Urothelium cell line (cell line): ENCODE results near the gene SLMAP.
"Not testable (repeated sequence)": the region's sequence is repeated elsewhere in the genome, so short reads cannot be mapped to it uniquely, and the experiment has no call there.

Source experiments
- DNase-seq: peaks from one replicate; pipeline ENCODE4 v3.0.0; 2011; ENCODE audit warnings: low spot score, mixed read lengths
- FAIRE-seq: peaks from 2 replicates; lab custom pipeline; 2011; peaks lifted over from hg19 to GRCh38; lab: Jason Lieb, UNC

Gene SLMAP

DNA sequence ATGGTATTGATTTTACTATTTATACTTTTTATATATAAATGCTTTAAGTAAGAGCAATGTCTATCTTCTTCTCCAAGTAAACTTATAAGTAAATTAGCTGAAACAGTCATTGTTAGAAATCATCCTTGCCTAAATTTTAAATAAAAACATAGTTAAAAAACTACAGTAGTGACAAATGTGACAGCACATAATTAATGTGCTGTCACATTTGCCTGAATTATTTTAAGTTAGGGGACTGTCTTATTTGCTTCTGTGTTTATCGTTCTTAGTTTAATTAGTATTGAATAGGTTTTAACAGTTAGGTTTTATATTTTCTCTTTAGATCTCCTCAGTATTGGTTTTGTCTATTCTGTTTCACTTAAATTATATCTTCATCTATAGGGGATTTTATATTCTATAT is 36.1 kb downstream of the SLMAP start:
- DNase-seq (no peak), FAIRE-seq (no peak)

DNA sequence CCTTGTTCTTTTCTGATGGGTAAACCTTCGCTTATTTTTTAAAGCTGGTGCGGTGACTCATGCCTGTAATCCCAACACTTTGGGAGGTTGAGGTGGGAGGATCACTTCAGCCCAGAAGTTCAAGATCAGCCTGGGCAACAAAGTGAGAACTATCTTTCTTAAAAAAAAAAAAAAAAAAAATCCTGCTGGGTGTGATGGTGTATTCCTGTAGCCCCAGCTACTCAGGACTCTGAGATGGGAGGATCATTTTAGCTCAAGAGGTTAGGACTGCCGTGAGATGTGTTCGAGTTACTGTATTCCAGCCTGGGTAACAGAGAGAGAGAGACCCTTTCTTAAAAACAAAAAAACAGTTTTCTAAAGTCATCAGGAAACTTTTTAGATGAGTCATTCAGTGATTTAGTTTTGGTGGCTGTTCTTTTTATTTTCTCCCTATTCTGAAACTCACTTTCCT is 37.7 kb downstream of the SLMAP start:
- FAIRE-seq (no peak), DNase-seq (no peak)

DNA sequence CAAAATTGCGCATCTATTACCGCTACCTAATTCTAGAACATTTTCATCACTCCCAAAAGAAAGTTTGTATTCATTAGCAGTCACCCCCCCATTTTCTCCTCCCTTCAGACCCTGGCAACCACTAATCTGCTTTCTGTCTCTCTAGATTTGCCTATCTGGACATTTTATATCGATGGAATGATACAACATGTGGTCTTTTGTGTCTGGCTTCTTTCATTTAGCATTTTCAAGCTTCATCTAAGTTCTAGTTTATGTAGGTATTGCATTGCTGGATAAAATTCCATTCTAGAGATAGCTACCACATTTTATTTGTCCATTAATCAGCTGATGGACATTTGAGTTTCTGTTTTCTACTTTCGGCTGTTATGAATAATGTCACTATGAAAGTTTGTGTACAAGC is 38.4 kb downstream of the SLMAP start:
- DNase-seq = no peak
- FAIRE-seq = no peak

DNA sequence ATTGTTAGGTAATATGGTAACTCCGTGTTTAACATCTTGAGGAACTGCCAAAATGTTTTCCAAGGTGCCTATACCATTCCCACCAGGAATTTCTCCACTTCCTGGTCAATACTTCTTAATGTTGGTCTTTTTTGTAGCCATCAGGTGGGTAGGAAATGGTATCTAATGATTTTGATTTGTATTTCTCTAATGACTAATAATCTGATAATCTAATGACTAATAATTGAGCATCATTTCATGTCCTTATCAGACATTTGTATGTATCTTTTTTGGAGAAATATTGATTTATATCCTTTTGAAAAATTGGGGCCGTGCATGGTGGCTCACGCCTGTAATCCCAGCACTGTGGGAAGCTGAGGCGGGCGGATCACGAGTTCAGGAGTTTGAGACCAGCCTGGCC is 38.8 kb downstream of the SLMAP start:
- no peak for FAIRE-seq
- DNase-seq = no peak

DNA sequence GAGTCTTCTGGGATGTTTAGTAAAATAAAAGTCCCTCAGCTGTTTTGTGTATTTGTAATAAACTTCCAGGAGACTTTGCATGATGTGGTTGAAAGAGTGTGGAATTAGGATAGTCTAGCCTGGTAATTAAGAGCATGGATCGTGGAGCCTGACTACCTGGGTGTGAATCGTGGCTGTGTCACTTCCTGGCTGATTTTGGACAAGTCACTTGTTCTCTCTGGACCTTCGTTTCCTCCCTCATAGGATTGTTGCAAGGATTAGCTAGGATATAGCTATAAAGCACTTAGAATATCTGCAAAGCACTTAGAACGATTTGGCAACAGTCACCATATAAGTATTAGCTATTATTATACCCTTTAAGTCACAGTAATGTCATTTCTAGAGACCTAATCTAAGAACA is 40.2 kb downstream of the SLMAP start:
- FAIRE-seq (no peak), DNase-seq (no peak)

DNA sequence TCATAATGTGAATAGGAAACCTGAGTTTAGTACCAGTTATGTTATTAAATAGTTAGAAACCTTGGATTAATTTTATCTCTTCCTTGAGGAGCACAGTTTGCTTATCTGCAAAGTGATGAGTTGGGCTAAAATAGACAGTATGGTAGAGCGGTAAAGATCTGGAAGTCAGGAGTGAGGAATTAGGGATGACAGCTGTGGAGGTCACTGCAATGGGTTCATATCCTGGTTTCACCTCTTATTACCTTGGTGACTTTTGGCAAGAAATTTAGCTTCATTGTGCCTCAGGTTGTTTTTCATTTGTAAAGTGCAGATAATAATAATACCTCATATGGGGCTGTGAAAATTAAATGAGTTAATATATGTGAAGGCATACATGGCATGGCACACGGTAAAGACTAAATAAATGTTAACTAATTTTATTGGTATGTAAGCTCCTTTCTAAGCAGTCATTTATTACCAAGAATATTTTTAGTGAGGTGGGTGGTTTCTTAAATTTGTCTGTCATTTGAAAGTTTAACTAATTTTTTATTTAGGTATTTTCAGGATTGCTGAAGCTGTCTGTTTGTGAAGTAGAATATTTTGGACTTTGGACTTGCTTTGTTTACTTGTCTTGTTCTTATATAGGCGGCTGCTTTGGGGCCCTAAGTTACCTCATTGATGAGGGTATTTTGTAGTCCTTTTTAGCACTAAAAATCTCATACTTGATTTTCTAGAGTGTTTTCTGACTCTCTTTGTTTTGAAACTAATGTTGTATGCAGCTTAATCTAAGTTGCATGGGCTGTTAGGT is 41.8 kb downstream of the SLMAP start:
- no peak for DNase-seq
- FAIRE-seq = no peak

DNA sequence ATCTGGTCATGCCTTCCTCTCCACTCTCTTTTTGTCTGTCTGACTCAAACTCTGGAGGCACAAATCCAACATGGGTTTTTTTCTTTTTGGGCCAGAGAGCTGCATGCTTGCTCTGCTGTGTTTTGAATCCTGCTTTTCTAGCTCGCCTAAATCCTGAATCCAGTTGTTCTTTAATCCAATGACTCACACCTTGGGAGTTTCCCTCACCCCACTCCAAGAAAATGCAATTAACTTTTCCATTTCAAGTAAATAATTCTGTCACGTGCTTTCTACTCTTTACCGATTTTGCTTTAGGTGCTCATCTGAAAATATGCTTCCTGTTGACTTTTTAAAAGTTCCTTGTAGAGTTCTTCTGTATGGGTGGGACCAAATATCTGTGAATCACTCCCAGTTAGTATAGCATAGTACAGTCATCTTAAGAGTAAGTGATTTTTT is 47.6 kb downstream of the SLMAP start:
- FAIRE-seq = no peak
- peak; percentile 57 for DNase-seq

DNA sequence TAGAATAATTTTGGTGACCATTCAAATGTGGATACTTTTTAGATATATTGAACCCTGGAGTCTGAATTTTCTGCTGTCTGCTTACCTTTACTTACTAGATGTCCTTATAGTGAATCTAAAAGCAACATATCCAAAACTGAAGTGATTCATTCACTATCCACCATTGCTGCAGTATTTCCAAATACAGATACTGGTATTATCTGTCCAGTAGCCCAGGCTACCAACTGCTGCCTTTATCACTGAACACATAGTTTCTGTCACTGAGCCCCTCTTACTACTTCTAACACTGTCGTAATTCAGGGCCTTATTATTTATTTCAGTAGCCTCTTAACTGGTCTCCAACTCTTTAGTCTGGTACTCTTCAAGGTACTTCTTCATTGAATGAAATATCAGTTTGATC is 49.2 kb downstream of the SLMAP start:
- FAIRE-seq (no peak), DNase-seq (no peak)

DNA sequence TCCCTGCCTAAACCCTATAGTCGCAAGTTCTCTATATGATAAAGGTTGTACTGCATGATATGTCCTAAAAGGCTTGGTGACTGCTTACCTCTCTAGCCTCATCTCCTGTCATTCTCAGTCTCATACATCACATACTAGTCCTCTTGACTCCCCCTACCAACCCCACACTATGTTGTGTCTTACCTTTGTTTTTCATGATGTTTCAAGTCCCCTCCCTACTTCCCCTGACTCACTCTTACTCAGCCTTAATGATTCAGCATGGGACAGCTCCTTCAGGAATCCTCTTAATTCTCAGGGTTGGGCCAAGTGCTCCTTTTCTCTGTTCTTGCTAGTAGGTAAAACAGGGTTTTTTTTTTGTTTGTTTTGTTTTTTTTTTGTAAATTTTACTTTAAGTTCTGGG is 49.6 kb downstream of the SLMAP start:
- FAIRE-seq = no peak

DNA sequence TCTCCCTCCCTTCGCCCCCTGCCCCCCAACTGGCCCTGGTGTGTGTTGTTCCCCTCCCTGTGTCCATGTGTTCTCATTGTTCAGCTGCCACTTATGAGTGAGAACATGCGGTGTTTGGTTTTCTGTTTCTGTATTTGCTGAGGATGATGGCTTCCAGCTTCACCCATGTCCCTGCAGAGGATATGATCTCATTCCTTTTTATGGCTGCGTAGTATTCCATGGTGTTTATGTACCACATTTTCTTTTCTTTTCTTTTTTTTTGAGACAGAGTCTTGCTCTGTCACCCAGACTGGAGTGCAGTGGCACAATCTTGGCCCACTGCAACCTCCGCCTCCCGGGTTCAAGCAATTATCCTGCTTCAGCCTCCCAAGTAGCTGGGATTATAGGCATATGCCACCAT is 50.1 kb downstream of the SLMAP start:
- not testable (repeated sequence) for DNase-seq, FAIRE-seq

More for the DNA sequence above, 49.6 kb downstream of the SLMAP start:
- peak; percentile 68 for DNase-seq

DNA sequence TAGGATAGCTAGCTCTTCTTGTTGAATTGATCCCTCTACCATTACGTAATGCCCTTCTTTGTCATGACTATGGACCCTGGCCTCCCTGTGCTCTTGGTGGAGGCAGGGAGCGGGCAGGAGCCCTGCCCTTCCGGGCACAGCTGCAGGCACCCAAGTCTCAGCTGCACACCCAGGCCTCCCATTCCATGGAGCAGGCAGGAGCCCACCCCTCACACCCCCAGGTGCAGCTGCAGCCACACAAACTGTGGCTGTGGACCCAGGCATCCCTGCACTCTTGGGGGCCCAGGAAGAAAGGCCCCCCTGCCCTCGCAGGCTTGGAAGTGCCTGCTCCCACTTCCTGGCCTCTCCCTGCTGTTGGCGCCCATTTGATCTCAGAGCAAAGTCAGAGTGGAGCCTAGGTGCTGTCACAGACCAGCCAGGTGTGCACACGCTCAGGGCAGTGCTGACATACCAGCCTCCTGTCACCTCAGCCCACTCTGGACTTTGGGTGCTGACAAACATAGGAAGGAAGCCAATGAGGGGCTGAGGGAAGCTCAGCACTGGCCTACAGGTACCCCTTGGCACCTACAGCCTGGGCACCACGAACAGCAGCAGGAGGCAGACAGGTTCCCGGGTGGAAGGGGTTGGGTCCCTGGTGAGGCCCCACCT is 53.0 kb downstream of the SLMAP start:
- FAIRE-seq (no peak), DNase-seq (no peak)

DNA sequence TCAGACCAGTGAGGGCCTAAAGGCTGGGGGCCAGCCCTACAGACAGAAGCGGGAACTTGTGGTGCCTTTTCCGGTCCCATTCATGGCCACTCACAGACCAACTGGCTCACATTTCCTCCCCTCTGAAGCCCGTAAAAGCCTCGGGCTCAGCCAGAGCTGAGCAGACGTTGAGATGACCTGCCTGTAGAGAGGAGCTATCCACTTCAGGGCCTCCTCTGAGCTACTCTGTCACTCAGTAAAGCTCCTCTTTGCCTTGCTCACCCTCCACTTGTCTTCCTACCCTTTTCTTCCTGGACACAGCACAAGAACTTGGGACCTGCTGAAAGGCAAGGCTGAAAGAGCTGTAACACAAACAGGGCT is 53.5 kb downstream of the SLMAP start:
- DNase-seq = no peak
- no peak for FAIRE-seq

DNA sequence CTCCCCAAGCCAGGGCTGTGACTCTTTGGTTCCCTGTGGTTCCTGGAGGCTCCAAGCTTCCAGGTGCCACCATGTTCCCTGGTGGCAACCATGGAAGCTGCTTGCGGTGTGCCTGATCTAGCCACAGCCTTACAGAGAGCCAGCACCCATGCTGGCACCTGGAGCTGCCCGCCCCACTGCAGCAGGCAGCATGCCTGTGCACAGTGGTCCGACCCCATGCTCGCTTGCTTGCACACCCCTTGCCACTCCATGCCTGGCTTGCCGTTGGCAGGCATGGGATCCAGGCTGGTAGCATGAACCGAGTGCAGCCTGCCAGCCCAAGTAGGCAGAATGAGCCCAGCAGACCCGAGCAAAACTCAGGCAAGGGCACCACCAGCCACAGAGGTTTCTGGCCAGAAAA is 53.9 kb downstream of the SLMAP start:
- DNase-seq (no peak), FAIRE-seq (no peak)

DNA sequence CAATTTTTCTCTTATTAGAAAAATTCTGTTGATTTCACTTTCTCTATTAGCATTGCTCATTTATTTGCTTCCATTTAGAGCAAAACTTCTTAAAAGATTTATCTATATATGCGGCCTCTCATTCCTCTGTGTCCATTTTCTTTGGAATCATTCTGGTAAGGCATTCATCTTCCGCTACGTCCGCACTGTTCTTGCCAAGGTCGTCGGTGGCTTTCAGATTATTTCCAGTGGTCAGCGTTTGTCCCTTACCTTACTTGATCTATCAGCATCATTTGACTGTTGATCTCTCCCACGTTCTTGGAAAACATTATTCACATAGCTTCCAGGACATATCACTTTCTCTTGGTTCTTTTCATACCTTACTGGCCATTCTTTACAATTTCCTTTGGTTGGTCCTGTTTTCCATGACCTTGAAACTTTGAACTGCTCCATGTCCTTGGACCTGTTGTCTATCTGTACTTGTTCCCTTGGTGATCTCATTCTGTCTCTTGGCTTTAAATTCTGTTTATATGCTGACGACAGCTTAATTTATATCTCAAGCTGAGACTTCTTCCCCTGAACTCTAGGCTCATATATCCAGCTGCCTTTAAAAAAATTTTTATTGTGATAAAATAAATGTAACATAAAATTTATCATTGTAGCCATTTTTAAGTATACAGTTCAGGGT is 54.5 kb downstream of the SLMAP start:
- DNase-seq (no peak), FAIRE-seq (no peak)

DNA sequence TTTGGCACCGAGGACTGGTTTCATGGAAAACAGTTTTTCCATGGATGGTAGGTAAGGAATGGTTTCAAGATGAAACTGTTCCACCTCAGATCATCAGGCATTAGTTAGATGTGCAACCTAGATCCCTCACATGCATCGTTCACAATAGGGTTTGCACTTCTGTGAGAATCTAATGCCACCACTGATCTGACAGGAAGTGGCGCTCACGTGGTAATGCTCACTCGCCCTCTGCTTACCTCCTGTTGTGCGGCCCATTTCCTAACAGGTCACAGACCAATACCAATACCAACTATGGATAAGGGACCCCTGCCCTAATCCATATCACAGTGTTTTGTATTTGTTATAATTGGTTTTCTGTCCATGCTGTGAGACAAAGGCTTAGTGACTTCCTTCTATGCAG is 58.9 kb downstream of the SLMAP start:
- DNase-seq (no peak), FAIRE-seq (no peak)

DNA sequence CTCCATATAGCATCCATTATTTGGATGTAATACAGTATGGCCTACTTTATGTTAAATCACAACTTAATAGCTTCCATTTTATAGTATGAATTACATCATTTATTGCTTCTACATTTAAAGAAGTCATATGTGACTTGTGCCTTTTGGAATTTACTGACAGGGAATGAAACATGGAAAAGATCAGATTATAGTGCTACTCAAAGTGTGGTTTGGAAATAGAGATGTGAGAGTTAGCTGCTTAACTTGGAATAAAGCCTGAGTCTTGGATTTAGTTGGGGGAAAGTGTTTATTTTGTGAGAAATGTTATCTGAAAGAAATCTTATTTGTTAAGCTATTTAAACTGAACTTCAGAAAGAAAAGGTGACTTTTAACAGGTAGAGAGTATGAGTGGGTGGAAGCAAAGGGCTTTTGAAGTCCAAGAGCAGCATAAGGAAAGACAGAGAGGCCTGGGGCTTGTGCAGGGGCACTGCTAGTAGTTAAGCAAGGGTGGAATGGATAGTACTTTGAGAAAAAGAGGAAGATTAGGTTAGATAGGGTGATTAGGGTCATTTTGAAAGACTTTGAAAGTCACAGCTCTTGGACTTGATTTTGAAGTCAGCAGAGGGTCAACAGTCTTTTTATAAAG is 60.5 kb downstream of the SLMAP start:
- FAIRE-seq (no peak), DNase-seq (no peak)

DNA sequence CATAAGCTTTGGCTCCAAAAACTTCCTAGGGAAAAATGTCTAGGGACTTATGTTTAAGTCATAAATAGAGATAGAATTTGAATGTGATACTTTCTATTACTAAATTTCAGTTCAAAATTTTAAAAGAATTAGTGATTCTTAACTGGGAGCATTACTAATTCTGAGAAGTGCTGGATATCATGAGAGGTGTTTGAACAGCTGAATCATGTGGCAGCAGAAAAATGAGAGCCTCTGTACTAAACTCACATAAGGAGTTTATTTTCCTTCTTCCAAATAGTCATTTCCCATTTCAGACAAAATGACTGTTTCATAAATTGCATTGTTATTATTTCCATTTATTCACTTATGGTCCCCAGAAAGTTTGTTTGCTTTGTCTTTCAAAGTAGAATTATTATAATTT is 62.7 kb downstream of the SLMAP start:
- no peak for FAIRE-seq

DNA sequence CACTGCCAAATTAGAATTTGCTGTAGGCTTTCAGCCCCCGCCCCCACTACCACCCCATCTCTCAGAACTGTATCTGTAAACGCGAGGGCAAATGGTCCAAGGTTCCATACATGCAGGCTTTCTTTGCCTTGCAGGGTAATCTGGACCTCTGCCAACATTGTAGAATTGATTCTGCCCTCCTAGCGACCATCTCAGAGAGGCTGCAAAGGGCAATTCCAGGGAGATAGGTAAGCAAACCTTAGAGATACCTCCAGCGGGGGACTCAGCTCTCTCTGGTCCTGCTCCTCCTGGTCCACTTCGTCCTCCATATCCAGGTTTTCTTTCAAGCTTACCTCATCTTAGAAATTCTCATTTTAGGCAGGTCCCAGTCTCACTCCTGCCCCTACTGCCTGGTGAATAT is 64.4 kb downstream of the SLMAP start:
- FAIRE-seq (no peak), DNase-seq (no peak)

More for the DNA sequence above, 62.7 kb downstream of the SLMAP start:
- DNase-seq = no peak

DNA sequence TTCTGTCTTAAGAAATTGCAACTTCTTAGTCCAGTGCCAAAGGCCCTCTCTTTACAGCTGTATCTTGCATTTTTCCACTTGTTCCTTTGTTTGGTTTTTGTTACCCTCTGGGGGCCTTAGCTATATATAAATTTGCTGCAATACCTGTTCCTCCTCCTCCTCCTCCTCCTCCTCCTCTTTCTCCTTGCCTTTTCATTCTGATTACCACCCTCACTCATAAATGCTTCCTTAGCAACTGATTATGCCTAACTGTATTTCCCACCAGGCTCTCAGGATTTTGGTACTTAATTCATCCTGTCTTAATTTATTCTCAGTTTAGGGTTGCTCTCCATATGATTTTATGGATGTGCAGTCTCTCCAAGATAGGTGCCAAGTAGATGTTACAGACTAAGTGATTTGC is 65.7 kb downstream of the SLMAP start:
- FAIRE-seq (no peak), DNase-seq (no peak)

DNA sequence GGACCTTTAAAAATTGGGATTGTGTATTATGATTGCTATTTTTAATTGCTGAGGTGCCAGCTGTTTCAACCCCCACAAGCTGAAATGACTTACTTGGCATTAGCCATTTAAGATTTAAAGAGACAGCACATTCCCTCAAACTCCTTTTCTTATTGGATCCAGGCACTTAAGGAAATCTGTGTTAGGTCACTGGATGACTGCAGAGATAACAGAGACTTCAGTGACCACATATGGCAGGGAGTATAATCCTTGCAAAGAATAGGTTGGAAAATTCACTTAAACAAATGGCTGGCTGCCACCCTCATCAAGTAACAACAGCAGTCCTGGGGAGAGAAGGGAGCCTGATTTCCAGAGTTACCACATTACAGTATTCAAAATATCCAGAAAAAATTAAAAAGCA is 66.6 kb downstream of the SLMAP start:
- FAIRE-seq = no peak
- no peak for DNase-seq

DNA sequence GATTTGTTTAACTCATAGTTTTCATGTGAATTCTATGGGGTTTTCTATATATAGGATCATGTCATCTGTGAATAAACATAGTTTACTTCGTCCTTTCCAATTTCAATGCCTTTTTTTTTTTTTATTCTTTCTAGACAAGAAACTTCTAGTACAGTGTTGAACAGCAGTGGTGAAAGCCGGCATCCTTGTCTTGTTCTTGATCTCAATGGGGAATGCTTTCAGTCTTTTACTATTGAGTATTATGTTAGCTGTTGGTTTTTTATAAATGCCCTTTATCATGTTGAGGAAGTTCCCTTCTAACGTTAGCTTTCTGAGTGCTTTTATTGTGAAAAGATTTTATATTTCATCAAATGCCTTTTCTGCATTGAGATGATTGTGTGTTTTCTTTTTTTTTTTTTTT is 69.0 kb downstream of the SLMAP start:
- FAIRE-seq (no peak), DNase-seq (no peak)
